Subcutaneous adipose tissue (tissue), 4 donors: Measurements from ENCODE around the gene NOTCH1. TPM values are rescaled to one million over a fixed set of nuclear protein-coding genes. Genes with fewer than 3 reads are reported as not detected.

Experiments
- total RNA-seq, 4 donors: library from RNA; depleted of rRNA; stranded (reverse); fragments of >200 nt; gene quantifications; one replicate each; pipeline ENCODE4 v1.1.0, GENCODE V29; 2016
- TF ChIP-seq, protein P1 (sequence below): fragments of 450-650 bp; IDR thresholded peaks from one replicate; pipeline ENCODE4 v1.5.1; 2016; ENCODE audit warnings: low read depth, mild to moderate bottlenecking, control low read depth, antibody characterized with exemption, moderate library complexity

The NOTCH1 gene
- total RNA-seq, result 10 to 100 TPM; 18.0 to 94.4 (median 21.3) TPM

GRCh38 chr9:136545965-136546696 lies at the start of gene NOTCH1:
Gene NOTCH1 (minus strand): TSS chr9:136546048. CDS start chr9:136545786, 262 bp downstream.
- TF ChIP-seq, protein P1, sequence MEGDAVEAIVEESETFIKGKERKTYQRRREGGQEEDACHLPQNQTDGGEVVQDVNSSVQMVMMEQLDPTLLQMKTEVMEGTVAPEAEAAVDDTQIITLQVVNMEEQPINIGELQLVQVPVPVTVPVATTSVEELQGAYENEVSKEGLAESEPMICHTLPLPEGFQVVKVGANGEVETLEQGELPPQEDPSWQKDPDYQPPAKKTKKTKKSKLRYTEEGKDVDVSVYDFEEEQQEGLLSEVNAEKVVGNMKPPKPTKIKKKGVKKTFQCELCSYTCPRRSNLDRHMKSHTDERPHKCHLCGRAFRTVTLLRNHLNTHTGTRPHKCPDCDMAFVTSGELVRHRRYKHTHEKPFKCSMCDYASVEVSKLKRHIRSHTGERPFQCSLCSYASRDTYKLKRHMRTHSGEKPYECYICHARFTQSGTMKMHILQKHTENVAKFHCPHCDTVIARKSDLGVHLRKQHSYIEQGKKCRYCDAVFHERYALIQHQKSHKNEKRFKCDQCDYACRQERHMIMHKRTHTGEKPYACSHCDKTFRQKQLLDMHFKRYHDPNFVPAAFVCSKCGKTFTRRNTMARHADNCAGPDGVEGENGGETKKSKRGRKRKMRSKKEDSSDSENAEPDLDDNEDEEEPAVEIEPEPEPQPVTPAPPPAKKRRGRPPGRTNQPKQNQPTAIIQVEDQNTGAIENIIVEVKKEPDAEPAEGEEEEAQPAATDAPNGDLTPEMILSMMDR, result no peak

DNA sequence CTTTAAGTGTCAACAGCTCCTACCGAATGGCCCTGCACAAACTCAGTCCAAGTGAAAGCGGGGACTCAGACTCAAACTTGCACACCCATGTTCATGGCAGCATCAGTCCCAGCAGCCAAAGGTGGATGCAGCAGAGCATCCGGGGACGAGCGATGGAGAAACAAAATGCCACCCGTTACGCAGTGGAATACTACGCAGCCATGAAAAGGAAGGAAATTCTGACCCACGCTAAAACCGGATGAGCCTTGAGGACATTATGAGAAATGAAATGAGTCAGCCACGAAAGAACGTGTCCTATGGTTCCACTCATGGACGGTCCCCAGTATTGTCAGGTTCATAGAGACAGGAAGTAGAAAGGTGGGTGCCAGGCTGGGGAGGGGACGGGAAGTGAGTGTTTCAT lies 48.6 kb upstream of the NOTCH1 start:
- TF ChIP-seq, protein P1, result no peak

DNA sequence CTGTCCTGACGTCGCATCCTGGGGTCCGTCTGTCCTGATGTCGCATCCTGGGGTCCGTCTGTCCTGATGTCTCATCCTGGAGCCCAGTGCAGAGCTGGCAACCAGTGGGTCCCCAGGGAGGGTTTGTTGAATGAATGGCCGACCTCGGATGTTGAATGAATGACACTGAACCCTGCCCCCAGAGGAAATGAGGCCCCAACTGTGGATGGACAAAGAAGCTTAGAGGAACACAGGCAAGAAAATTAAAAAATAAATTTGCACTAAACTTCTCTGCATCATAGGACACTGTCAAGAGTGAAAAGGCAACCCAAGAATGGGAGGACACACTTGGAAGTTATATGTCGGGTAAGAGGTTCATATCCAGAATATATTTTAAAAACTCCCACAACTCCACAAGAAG lies 47.7 kb upstream of the NOTCH1 start:
- TF ChIP-seq, protein P1, result no peak

- TF ChIP-seq, protein P1, result no peak
Measured at GRCh38 chr9:136592666-136593065, 46.8 kb upstream of the NOTCH1 start.

DNA sequence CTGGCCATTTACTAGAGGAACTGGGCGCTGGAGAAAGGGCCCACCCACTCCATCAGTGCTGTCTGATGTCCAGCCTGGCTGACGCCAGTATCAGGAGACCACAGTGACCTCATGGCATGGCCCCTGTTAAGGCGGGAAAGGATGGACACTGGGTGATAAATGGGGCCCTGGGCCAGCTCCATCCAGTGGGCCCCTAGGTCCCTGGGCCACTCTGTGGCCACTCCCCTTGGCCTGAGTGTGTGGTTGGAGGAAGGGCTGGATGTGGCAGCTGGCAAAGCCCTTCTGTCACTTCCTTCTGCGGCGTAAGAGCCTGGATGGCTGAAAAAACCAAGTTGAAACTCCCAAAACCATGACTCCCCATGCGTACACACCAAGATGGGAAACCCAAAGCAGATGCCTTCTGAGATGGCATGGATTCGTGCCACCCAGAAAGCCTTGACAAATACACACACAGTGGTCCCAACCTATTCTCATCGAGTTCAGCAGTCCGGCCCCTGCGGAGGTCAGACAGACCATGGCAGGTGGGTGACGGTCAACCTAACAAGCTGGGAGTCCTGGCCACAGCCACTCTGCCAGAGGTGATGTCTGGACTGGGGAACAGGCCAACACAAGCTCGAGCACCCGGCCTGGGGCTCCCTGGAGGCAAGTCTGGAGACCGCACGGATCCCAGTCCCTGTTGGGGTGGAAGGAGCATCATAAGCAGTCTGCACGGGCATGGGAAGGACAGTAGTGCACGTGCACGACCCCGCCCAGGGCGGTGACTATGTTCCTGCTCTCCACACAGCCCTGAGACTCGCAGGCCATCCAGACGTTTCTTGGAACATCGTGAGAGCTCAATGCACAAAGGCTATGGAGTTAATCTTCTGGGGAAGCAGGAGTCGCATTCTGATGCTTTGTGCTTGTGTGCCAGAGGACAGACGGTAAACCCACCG lies 45.2 kb upstream of the NOTCH1 start:
- TF ChIP-seq, protein P1, result no peak

- TF ChIP-seq, protein P1, result no peak
Measured at GRCh38 chr9:136589766-136590763, 44.2 kb upstream of the NOTCH1 start.
